Uterus (tissue), 4 donors: ENCODE measurements around the gene ARHGEF7. TPM values are rescaled to one million over a fixed set of nuclear protein-coding genes. Genes with fewer than 3 reads are reported as not detected.

Experiments
- DNase-seq, 2 donors: peaks; one replicate each; pipeline ENCODE4 v3.0.0-alpha.2; 2019 to 2020
- H3K27ac ChIP-seq, 2 donors: fragments of 200-600 bp; sonication (generic); 1 replicate in 1 of 2; 2 replicates in 1 of 2; pipeline ENCODE4 v1.5.1; 2016 to 2018
- H3K27me3 ChIP-seq, 2 donors: fragments of 200-600 bp; sonication (generic); one replicate each; pipeline ENCODE4 v1.5.1; 2018 to 2019; ENCODE audit warnings: control low read depth in 1 of 2
- H3K36me3 ChIP-seq, 2 donors: fragments of 200-600 bp; sonication (generic); one replicate each; pipeline ENCODE4 v1.5.1; 2019; ENCODE audit warnings: control low read depth in 1 of 2
- H3K4me1 ChIP-seq, 2 donors: fragments of 200-600 bp; sonication (generic); one replicate each; pipeline ENCODE4 v1.5.1; 2018 to 2019; ENCODE audit warnings: control low read depth in 1 of 2
- H3K4me3 ChIP-seq, 2 donors: fragments of 200-600 bp; sonication (generic); 1 replicate in 1 of 2; 2 replicates in 1 of 2; pipeline ENCODE4 v1.5.1; 2018 to 2019; ENCODE audit warnings: mild to moderate bottlenecking in 1 of 2
- H3K9me3 ChIP-seq, 2 donors: fragments of 200-600 bp; sonication (generic); one replicate each; pipeline ENCODE4 v1.5.1; 2019; ENCODE audit warnings: control low read depth in 1 of 2
- POLR2A ChIP-seq, 2 donors: fragments of 450-650 bp; IDR thresholded peaks; one replicate each; pipeline ENCODE4 v1.6.1; 2016; ENCODE audit warnings: antibody characterized with exemption in 2 of 2, mild to moderate bottlenecking in 1 of 2, moderate library complexity in 1 of 2
- intact Hi-C: fragments of 100-400 bp; cut with DNase I; formaldehyde crosslinking; loops from one replicate; pipeline ENCODE4 v1.15.1; 2023; ENCODE audit warnings: low total_unique reads
- total RNA-seq, 4 donors: library from RNA; depleted of rRNA in 3 of 4; stranded (reverse); fragments of >200 nt in 3 of 4; gene quantifications; one replicate each; pipeline versions ENCODE4 v1.1.0 to v1.2.4, GENCODE V29; 2014 to 2023
- TF ChIP-seq, protein P1 (sequence below), 4 experiments: fragments of 200-600 bp in 2 of 4; fragments of 450-650 bp in 2 of 4; sonication (generic) in 2 of 4; IDR thresholded peaks; one replicate each; pipeline ENCODE4 v1.5.1; 2016 to 2019; ENCODE audit warnings: antibody characterized with exemption in 4 of 4, mild to moderate bottlenecking in 2 of 4, moderate library complexity in 1 of 4
- donor health status: DM: yes; HTN: yes; CAD: no.

Gene ARHGEF7
- total RNA-seq, 4 donors from 2014 or later: 42.6 to 152 (median 127) TPM

GRCh38 chr13:111265701-111266035 lies 150.6 kb downstream of the ARHGEF7 start:
- Histone ChIP-seq H3K9me3 (no peaks in the 10 kb centered on the region), H3K27me3 (no peaks in the 10 kb centered on the region), H3K4me1 (no peaks in the 10 kb centered on the region), H3K4me3 (no peak overlapping the region), H3K36me3 (no peaks in the 10 kb centered on the region), H3K27ac (no peak overlapping the region)
- intact Hi-C loops: no loop called here
- no peak for DNase-seq
- TF ChIP-seq POLR2A (IDR thresholded peaks at IDR 0.05): no peak
- TF ChIP-seq, protein P1, sequence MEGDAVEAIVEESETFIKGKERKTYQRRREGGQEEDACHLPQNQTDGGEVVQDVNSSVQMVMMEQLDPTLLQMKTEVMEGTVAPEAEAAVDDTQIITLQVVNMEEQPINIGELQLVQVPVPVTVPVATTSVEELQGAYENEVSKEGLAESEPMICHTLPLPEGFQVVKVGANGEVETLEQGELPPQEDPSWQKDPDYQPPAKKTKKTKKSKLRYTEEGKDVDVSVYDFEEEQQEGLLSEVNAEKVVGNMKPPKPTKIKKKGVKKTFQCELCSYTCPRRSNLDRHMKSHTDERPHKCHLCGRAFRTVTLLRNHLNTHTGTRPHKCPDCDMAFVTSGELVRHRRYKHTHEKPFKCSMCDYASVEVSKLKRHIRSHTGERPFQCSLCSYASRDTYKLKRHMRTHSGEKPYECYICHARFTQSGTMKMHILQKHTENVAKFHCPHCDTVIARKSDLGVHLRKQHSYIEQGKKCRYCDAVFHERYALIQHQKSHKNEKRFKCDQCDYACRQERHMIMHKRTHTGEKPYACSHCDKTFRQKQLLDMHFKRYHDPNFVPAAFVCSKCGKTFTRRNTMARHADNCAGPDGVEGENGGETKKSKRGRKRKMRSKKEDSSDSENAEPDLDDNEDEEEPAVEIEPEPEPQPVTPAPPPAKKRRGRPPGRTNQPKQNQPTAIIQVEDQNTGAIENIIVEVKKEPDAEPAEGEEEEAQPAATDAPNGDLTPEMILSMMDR (IDR thresholded peaks at IDR 0.05): no peak

DNA sequence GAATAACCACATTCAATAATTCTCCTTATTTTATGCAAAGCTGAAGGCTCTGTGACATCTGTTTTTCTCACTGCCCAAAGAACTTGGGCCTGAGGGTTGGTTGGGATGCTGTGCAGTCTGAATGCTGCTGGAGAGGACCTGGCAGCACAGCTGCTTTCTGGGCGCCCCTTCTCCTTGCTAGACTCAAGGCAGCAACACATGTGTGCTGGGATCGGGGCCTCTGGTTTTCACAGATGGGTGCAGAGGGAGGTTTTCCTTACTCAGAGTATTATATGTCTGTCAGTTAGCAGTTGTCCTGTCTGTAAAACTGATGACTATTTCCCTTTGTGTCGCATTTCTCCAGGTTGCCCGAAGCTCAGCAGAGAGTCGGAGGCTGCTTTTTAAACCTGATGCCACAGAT lies 152.1 kb downstream of the ARHGEF7 start:
- H3K9me3 ChIP-seq: no peaks in the 10 kb centered on the region
- TF ChIP-seq, protein P1 (IDR thresholded peaks at IDR 0.05): no peak
- TF ChIP-seq POLR2A (IDR thresholded peaks at IDR 0.05): no peak
- H3K4me3 ChIP-seq: no peak overlapping the region
- no peaks in the 10 kb centered on the region for H3K4me1 ChIP-seq
- H3K36me3 ChIP-seq: no peaks in the 10 kb centered on the region
- H3K27me3 ChIP-seq: no peaks in the 10 kb centered on the region
- no peak for DNase-seq
- intact Hi-C loops: no loop called here
- H3K27ac ChIP-seq: no peak overlapping the region

- Histone ChIP-seq H3K36me3 (no peaks in the 10 kb centered on the region), H3K4me1 (no peaks in the 10 kb centered on the region), H3K4me3 (no peak overlapping the region), H3K27ac (no peak overlapping the region), H3K27me3 (no peaks in the 10 kb centered on the region), H3K9me3 (no peaks in the 10 kb centered on the region)
- TF ChIP-seq, protein P1 (IDR thresholded peaks at IDR 0.05): no peak
- TF ChIP-seq POLR2A (IDR thresholded peaks at IDR 0.05): no peak
- no peak for DNase-seq
- intact Hi-C loops: no loop called here
Observed at GRCh38 chr13:111267784-111268183, 152.7 kb downstream of the ARHGEF7 start.

DNA sequence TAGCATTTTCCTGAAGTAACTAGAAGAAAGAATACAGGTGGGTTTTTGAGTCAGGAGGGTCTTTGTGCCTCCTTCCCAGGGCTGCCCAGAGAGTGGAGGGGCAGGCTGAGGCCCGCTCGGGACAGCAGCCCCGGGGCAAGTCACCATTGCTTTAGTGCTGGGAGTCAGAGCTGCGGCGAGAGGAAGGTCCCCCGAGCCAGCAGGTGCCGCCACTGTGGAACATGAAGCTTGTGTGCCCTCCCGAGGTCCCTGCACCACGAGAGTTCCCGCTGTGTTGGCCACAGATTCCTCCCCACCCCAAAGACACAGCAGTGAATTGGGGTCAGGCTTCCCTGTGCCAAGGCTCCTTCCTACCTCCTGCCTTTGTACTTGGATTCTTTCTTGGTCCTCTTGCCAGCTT lies 154.4 kb downstream of the ARHGEF7 start:
- Histone ChIP-seq H3K36me3 (no peaks in the 10 kb centered on the region), H3K27ac (no peak overlapping the region), H3K4me3 (no peak overlapping the region), H3K9me3 (no peaks in the 10 kb centered on the region), H3K4me1 (no peaks in the 10 kb centered on the region), H3K27me3 (no peaks in the 10 kb centered on the region)
- TF ChIP-seq, protein P1 (IDR thresholded peaks at IDR 0.05): no peak
- no peak for TF ChIP-seq POLR2A (IDR thresholded peaks at IDR 0.05)
- intact Hi-C loops: no loop called here
- no peak for DNase-seq

GRCh38 chr13:111270126-111270525 lies 155.0 kb downstream of the ARHGEF7 start:
- Histone ChIP-seq H3K27ac (no peak overlapping the region), H3K4me1 (no peaks in the 10 kb centered on the region), H3K27me3 (no peaks in the 10 kb centered on the region), H3K36me3 (no peaks in the 10 kb centered on the region), H3K4me3 (no peak overlapping the region), H3K9me3 (no peaks in the 10 kb centered on the region)
- intact Hi-C loops: no loop called here
- no peak for DNase-seq
- TF ChIP-seq POLR2A (IDR thresholded peaks at IDR 0.05): no peak
- TF ChIP-seq, protein P1 (IDR thresholded peaks at IDR 0.05): no peak
